HepG2 (cell line): ENCODE measurements around the gene TNFAIP1. TPM values are rescaled to one million over a fixed set of nuclear protein-coding genes. Genes with fewer than 3 reads are reported as not detected.

Experiments
- FOXJ3 ChIP-seq: sonication (generic); formaldehyde crosslinking; IDR thresholded peaks from 2 replicates; pipeline ENCODE4 v1.4.0; 2020; ENCODE audit warnings: missing genetic modification reagents, mild to moderate bottlenecking, borderline replicate concordance
- HCFC1 ChIP-seq: fragments of 150-350 bp; IDR thresholded peaks from 2 replicates; pipeline ENCODE4 v1.6.1; 2014; ENCODE audit warnings: low read depth, low read length
- KDM5A ChIP-seq: fragments of 200-600 bp; sonication (generic); IDR thresholded peaks from 2 replicates; pipeline ENCODE4 v1.7.0; 2018; ENCODE audit warnings: antibody characterized with exemption, mild to moderate bottlenecking, low read length, borderline replicate concordance
- MNT ChIP-seq: fragments of 450-650 bp; IDR thresholded peaks from 2 replicates; pipeline ENCODE4 v1.6.1; 2016
- MYNN ChIP-seq: sonication (generic); formaldehyde crosslinking; IDR thresholded peaks from 2 replicates; pipeline ENCODE4 v1.4.0; 2020; ENCODE audit warnings: mild to moderate bottlenecking, low read depth, missing genetic modification reagents
- PRMT3 ChIP-seq: sonication (generic); formaldehyde crosslinking; IDR thresholded peaks from 2 replicates; pipeline ENCODE4 v1.8.1; 2022; ENCODE audit warnings: low read depth, mild to moderate bottlenecking, moderate library complexity, missing genetic modification reagents, borderline replicate concordance
- RELA ChIP-seq: sonication (generic); formaldehyde crosslinking; IDR thresholded peaks from 2 replicates; pipeline ENCODE4 v1.4.0; 2020; ENCODE audit warnings: missing genetic modification reagents
- SNAI1 ChIP-seq: sonication (generic); formaldehyde crosslinking; IDR thresholded peaks from 2 replicates; pipeline ENCODE4 v1.5.0; 2020; ENCODE audit warnings: mild to moderate bottlenecking, missing genetic modification reagents, borderline replicate concordance
- SRF ChIP-seq: IDR thresholded peaks from 2 replicates; pipeline ENCODE4 v1.6.1; 2011; ENCODE audit warnings: mild to moderate bottlenecking, low read depth, low read length, moderate library complexity
- ZBTB20 ChIP-seq: sonication (generic); formaldehyde crosslinking; IDR thresholded peaks from 2 replicates; pipeline ENCODE4 v1.8.1; 2023; ENCODE audit warnings: missing genetic modification reagents, low read depth, mild to moderate bottlenecking, borderline replicate concordance
- ZHX2 ChIP-seq, 2 experiments: sonication (generic) in 1 of 2; formaldehyde crosslinking in 1 of 2; IDR thresholded peaks; 2 replicates each; pipeline versions ENCODE4 v1.6.1 to v1.9.0; 2014 to 2022; ENCODE audit warnings: antibody characterized with exemption in 1 of 2, borderline replicate concordance in 1 of 2, inconsistent platforms in 1 of 2, low read depth in 1 of 2, missing genetic modification reagents in 1 of 2
- ZNF546 ChIP-seq: sonication (generic); formaldehyde crosslinking; conservative IDR thresholded peaks from 2 replicates; pipeline ENCODE4 v1.8.1; 2023; ENCODE audit warnings: mild to moderate bottlenecking, missing genetic modification reagents
- ZNF75D ChIP-seq: sonication (generic); formaldehyde crosslinking; IDR thresholded peaks from 2 replicates; pipeline ENCODE4 v1.8.1; 2023; ENCODE audit warnings: missing genetic modification reagents, mild to moderate bottlenecking, borderline replicate concordance
- ZSCAN29 ChIP-seq: sonication (generic); formaldehyde crosslinking; conservative IDR thresholded peaks from 2 replicates; pipeline ENCODE4 v1.4.0; 2020; ENCODE audit warnings: mild to moderate bottlenecking, missing genetic modification reagents
- polyA plus RNA-seq, 8 experiments: library from polyadenylated mRNA; depleted of rRNA in 3 of 8; stranded (reverse) in 7 of 8; unstranded in 1 of 8; fragments of >200 nt; fragmentation: Illumina TruSeq in 4 of 8; extraction: Trizol in 4 of 8; gene quantifications; 2 replicates each; pipeline versions ENCODE4 v1.2.1 to v1.2.3, GENCODE V29; 2011 to 2016; ENCODE audit warnings: low read depth in 4 of 8, missing spikeins in 1 of 8, mixed read lengths in 1 of 8; ENCODE audit not compliant: insufficient read depth in 1 of 8
- total RNA-seq, 5 experiments: library from RNA; depleted of rRNA; stranded (reverse); fragments of >200 nt; fragmentation: Illumina TruSeq; extraction: Trizol; gene quantifications; 2 replicates each; pipeline ENCODE4 v1.2.3, GENCODE V29; 2016; ENCODE audit warnings: low read depth in 1 of 5
- TF ChIP-seq, protein P1 (sequence below): sonication (generic); formaldehyde crosslinking; IDR thresholded peaks from 2 replicates; pipeline ENCODE4 v1.4.0; 2020; ENCODE audit warnings: missing genetic modification reagents, borderline replicate concordance
- TF ChIP-seq, protein P2 (sequence below): sonication (generic); formaldehyde crosslinking; IDR thresholded peaks from 2 replicates; pipeline ENCODE4 v1.5.1; 2020; ENCODE audit warnings: missing genetic modification reagents, mild to moderate bottlenecking, borderline replicate concordance

Gene TNFAIP1
- total and polyA plus RNA-seq, 2 of the 13 experiments (the other 11 are each of a cell fraction or from before 2014, with no cell fraction given): 17.5 to 40.6 TPM

DNA sequence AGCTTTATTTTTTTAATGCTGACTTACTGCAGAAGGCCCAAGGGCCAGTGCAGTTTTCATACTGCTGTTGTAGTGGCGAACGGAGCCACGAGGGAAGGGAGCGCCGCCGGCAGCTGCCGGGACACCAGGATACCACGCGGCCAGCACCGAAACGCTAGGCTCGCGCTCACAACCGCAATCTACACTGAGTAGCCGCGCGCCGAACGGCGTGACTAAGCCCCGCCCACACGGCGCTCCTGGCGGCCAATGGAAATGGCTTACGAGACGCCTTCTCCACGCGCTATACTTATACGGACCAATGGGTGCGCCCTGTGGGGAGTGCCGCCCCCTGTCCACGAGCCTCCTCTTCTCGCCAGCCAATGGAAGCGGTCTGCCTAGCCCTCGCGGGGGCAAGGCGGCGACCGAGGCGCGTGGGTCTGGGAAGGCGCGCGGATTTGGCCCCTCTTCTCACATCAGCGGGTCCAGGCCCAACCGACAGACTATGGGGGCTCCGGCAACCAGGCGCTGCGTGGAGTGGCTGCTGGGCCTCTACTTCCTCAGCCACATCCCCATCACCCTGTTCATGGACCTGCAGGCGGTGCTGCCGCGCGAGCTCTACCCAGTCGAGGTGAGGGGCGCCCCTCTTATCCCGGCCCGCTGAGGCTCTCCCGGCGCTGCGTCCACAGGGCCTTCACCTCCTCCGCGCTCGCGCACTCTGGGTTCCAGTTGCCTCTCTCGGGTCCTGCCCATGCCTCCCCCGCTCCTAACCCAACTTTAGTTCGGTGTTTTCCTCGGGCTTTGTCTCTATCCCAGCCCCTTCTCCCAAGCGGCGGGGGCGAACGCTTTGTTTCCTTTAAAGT lies 16.6 kb upstream of the TNFAIP1 start, which contains the start of gene TMEM97 (continued):
- TF ChIP-seq SNAI1 (CRISPR knock-in tag) (0 out of 2 replicates have a peak, but pooled peaks have one; percentile 67), SRF (no peak), MYNN (no peak), HCFC1 (no peak; the same call in 1 of the 2 replicates), ZNF75D (CRISPR knock-in tag) (no peak; the same call in 1 of the 2 replicates), RELA (CRISPR knock-in tag) (no peak), FOXJ3 (no peak), PRMT3 (peak; percentile 25; the same call in 1 of the 2 replicates), ZHX2 (IDR thresholded peaks at IDR 0.05; ENCODE audit: low read depth) (no peak; the same call in 1 of the 2 replicates), ZHX2 (CRISPR knock-in tag; IDR thresholded peaks at IDR 0.05; ENCODE audit: borderline replicate concordance) (0 out of 2 replicates have a peak, but pooled peaks have one; percentile 55), KDM5A (peak; percentile 55; the same call in 1 of the 2 replicates), ZBTB20 (CRISPR knock-in tag) (no peak; the same call in 1 of the 2 replicates), ZSCAN29 (CRISPR knock-in tag) (0 out of 2 replicates have a peak, but pooled peaks have one; percentile 60), ZNF546 (CRISPR knock-in tag) (peak; percentile 83), MNT (peak; percentile 63)
- TF ChIP-seq, protein P1, sequence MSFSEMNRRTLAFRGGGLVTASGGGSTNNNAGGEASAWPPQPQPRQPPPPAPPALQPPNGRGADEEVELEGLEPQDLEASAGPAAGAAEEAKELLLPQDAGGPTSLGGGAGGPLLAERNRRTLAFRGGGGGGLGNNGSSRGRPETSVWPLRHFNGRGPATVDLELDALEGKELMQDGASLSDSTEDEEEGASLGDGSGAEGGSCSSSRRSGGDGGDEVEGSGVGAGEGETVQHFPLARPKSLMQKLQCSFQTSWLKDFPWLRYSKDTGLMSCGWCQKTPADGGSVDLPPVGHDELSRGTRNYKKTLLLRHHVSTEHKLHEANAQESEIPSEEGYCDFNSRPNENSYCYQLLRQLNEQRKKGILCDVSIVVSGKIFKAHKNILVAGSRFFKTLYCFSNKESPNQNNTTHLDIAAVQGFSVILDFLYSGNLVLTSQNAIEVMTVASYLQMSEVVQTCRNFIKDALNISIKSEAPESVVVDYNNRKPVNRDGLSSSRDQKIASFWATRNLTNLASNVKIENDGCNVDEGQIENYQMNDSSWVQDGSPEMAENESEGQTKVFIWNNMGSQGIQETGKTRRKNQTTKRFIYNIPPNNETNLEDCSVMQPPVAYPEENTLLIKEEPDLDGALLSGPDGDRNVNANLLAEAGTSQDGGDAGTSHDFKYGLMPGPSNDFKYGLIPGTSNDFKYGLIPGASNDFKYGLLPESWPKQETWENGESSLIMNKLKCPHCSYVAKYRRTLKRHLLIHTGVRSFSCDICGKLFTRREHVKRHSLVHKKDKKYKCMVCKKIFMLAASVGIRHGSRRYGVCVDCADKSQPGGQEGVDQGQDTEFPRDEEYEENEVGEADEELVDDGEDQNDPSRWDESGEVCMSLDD (CRISPR knock-in tag): peak; percentile 83
- TF ChIP-seq, protein P2, sequence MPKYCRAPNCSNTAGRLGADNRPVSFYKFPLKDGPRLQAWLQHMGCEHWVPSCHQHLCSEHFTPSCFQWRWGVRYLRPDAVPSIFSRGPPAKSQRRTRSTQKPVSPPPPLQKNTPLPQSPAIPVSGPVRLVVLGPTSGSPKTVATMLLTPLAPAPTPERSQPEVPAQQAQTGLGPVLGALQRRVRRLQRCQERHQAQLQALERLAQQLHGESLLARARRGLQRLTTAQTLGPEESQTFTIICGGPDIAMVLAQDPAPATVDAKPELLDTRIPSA (CRISPR knock-in tag): no peak
